Uterus (tissue), 2 donors: ENCODE results near the gene FBLN2.

Experiments
- CTCF ChIP-seq, 4 experiments: fragments of 200-600 bp in 2 of 4; fragments of 450-650 bp in 2 of 4; sonication (generic) in 2 of 4; IDR thresholded peaks; one replicate each; pipeline ENCODE4 v1.5.1; 2016 to 2019; ENCODE audit warnings: antibody characterized with exemption in 4 of 4, mild to moderate bottlenecking in 2 of 4, moderate library complexity in 1 of 4
- POLR2A ChIP-seq, 2 donors: fragments of 450-650 bp; IDR thresholded peaks; one replicate each; pipeline ENCODE4 v1.6.1; 2016; ENCODE audit warnings: antibody characterized with exemption in 2 of 2, mild to moderate bottlenecking in 1 of 2, moderate library complexity in 1 of 2

GRCh38 chr3:13617097-13617738, 68.3 kb downstream of the FBLN2 start:
- no peak for TF ChIP-seq CTCF (IDR thresholded peaks at IDR 0.05)
- TF ChIP-seq POLR2A (IDR thresholded peaks at IDR 0.05): no peak
